HG03354 (cell line): ENCODE measurements around the gene MND1.
"Not testable (repeated sequence)": the region's sequence is repeated elsewhere in the genome, so short reads cannot be mapped to it uniquely, and the experiment has no call there.

ENCODE experiments used
- ATAC-seq: cut with Tn5 transposase; IDR thresholded peaks from one replicate; pipeline ENCODE4 v1.9.1; 2021; ENCODE audit warnings: mild to moderate bottlenecking; ENCODE audit not compliant: unreplicated experiment, poor library complexity, severe bottlenecking

MND1 gene

DNA sequence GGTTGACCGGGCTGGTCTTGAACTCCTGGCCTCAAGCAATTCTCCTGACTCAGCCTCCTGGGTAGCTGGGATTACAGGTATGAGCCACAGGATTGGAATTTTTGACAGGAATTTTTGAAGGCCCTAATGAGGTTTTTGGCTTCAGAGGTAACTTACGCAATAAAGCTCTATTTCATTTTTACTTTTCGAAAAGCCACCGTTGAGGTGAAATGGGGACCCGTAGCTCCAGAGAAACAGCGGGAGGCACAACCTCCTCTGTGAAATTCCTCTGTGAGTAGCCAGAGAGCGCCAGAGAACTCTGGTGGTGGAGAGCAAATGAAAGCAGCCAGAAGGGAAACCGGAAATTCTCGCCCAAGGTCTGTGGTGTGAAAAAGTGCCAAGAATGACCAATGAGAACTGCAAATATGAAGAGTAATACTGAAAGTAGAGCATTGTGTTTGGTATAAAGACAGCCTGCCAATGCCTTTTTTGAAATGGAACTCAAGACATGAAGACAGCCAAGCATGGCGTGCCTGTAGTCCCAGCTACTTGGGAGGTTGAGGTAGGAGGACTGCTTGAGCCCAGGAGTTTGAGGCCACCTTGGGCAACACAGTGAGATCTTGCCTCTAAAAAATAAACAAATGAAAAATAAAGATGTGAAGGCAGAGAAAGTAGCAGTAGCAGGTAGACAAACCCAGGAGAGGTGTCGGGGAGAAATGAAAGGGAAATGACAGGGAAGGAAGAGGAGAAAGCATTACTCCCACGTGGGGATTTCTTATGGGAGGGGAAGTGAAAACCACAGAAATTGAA, 88.7 kb downstream of the MND1 start:
- ATAC-seq, result peak; percentile 96

- ATAC-seq, result no peak
Observed at GRCh38 chr4:153433754-153434105, 89.2 kb downstream of the MND1 start.

DNA sequence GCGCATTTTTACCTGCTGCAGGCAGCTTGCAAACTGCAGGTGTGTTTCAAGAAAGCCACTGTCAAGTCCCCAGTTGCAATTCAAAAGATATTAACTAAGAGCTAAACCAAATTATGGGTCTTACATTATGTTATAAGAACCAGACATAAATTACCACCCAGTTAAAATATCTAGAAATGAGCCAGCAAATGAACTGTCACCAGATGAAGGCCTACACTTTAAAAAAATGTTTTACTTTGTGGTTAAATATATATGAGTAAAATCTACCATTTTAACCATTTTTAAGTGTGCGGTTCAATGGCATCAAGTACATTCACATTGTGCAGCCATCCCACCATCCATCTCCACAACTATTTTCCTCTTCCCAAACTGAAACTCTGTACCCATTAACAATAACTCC, 89.7 kb downstream of the MND1 start:
- no peak for ATAC-seq

DNA sequence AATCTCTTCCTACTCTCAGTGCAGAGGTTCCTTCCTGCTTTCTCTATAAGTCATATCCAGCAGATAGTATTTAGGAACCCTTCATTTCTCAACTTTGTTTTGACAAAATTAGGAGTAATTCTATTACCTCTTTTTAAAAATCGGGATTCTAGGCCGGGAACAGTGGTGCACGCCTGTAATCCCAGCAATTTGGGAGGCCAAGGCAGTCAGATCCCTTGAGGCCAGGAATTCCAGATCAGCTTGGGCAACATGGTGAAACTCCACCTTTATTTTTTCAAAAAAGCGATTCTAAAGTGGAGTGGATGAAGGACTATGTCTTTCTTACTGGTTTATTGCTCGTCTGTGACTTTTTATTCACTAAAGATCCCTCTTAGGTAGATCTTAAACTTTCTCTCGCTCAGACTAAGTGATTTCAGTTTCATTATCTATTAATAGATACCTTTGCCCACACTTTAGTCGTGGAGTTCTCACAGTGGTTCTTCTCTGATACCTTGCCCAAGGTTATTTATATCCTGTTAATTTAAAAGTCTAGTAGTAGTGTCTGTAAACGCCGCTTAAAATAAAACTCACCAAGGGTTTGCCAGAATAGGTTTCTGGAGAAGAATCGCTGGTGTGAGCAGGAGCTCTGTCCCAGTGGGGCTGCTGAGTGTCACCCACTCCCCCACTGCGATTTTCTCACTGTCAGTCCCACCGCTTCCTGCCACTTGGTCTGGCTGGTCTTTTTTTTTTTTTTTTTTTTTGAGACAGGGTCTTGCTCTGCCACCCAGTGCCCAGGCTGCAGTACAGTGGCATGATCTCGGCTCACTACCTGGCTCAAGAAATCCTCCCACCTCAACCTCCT, 94.6 kb downstream of the MND1 start:
- ATAC-seq, result peak; percentile 83

DNA sequence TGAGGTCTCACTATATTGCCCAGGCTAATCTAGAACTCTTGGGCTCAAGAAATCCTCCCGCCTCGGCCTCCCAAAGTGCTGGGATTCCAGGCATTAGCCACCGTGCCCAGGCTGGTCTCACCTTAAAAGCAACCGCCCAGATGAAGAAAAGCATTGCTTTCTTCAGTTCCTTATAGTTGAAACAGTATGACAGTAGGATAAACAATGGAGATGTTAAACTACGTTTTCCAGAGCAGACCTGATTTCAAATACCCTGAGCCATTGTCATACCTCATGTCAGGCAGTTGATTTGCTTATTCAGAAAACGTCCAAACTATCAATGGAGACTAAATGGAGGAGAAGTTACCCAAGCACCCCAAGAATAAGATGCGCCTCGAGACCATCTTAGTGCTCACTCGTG, 95.3 kb downstream of the MND1 start:
- ATAC-seq, result peak; percentile 6

DNA sequence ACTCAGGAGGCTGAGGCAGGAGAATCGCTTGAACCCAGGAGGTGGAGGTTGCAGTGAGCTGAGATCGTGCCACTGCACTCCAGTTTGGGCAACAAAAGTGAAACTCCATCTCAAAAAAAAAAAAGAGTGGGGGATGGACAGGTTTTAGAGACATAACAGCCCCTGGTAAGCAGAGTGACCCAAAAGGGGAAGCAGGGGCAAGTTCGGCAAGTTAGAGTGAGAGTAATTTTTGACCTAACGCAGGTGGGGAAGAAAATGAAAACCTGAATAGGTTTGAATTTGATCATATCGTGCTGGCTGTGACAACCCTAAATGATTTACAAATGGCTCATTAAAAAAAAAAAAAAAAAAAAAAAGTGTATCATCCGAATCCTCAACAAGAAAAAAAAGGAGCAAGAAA, 96.0 kb downstream of the MND1 start:
- peak; percentile 29 for ATAC-seq

GRCh38 chr4:153447175-153447905, 102.9 kb downstream of the MND1 start:
- no peak for ATAC-seq

DNA sequence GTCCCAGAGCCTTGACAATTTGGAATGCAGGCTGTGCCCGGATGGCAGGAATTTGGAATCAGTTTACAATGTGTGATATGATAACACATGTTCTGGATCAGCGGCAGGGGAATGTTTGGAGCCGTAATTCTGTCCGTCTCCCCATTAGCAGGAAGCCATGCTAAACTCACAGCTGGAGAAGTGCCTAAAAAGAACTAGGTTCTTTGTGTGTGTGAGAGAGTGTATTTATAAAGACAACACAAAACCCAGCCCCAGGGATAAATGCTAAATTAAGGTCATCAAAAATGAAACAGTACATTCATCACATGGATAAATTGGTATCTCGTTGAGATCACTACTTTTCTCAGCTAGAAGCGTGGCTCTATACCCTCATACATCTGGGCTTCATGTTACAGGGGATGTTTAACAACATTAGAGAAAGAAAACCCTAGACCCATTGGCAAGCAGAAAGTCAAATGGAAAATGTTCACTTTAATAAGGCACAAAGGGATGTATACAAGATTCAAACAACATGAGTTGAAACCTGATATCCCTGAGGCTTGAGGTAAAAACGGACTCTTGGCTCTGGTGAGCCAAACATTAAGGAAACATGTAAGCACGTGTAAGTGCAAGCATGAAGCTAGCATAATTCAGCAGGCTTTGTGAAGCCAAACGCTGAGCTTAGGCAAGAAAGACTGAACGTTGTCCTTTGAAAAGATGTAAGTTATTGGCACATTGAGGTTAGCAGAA, 103.7 kb downstream of the MND1 start:
- ATAC-seq, result no peak

GRCh38 chr4:153449338-153449737, 104.8 kb downstream of the MND1 start:
- no peak for ATAC-seq

DNA sequence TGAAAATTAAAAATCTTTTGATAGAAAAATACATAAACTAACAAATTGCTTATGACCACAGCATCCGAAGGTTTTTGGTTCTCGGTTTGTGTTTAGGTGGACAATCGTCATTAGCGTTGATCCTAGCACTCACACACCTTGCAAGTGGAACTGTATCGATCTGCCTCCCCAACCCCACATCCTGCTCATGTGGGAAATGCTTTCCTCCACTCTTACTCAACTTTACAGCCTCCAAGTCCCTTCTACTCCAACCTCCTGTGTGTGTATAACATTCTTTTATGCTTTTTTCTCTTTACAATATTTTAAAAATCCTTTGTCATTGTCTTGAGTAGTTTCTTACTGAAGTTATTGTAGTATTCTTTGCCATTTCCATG, 106.0 kb downstream of the MND1 start:
- ATAC-seq, result no peak

GRCh38 chr4:153451145-153451544, 106.7 kb downstream of the MND1 start:
- not testable (repeated sequence) for ATAC-seq

DNA sequence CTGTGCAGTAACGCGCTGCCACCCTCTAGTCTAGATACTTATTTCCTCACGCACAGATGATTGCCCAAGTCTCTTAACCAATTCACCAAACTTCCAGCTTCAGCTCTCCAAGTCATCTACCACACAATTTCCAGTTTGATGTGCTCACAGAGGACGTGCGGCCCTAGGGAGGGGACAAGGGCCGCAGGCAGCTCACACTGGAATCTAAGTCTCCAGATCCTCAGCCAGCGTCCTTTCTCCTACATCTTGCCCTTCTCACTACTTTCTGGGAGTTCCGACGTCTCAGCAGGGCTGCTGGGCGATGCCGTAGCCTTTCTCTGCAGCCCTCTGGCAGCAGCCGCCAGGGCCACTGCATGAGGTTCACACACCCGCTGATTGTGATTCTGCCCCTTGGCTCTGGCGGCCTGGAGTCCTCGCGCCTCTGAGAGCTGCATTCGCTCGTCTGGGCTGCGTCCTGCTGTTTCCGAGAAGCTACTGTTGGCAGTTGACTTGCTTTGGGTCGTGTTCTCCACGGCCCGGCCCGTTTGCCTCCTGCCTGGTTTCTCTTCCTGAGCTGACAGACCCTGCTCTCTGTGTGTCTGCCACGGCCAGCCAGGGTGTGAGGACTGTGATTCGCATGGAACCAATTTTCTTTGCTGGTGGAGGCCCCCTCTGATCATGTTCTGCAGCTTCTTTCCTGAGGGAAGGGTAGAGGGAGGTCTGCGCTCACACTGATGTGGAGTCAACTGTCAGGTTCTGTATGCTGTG, 107.6 kb downstream of the MND1 start:
- ATAC-seq, result no peak

- no peak for ATAC-seq
Observed at GRCh38 chr4:153452658-153453378, 108.3 kb downstream of the MND1 start.

- ATAC-seq, result no peak
Observed at GRCh38 chr4:153453402-153453801, 108.9 kb downstream of the MND1 start.

DNA sequence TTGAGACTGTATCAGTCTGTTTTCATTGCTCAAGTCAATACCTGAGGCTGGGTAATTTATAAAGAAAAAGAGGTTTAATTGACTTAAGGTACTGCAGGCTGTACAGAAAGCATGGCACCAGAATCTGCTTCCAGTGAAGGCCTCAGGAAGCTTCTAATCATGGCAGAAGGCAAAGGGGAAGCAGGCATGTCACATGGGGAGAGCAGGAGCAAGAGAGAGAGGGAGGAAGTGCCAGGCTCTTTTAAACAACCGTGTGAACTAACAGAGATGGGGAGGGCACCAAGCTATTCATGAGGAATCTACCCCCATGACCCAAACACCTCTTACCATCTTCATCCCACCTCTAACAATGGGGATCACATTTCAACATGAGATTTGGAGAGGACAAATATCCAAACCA, 114.5 kb downstream of the MND1 start:
- no peak for ATAC-seq

- not testable (repeated sequence) for ATAC-seq
Observed at GRCh38 chr4:153461549-153461948, 117.1 kb downstream of the MND1 start.

DNA sequence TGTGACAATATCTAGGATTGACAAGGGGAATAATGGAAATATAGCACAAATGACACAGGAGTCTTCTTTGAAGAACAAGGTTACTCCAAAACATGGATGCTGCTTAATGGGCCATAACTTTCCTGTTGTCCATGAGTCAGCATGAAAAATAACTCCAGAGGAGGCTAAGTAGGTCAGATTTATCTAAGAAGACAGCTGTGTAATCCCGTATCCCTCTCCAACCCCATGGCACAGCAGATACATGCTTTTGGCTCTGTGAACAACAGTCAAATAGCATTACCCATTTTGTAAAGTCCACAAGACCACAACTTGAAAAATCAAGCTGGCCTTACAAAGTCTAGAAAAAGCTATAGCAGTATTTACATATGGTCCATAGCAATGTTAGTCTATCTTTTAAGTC, 119.6 kb downstream of the MND1 start:
- ATAC-seq, result no peak
